Ovary (tissue), 9 donors: ENCODE results near the gene BATF. TPM values are rescaled to one million over a fixed set of nuclear protein-coding genes. Genes with fewer than 3 reads are reported as not detected.

Experiments
- DNase-seq, 5 donors: peaks; one replicate each; pipeline ENCODE4 v3.0.0-alpha.2; 2019 to 2020
- H3K27ac ChIP-seq, 2 donors: fragments of 200-600 bp; one replicate each; pipeline versions ENCODE4 v1.5.1 to v1.8.0; 2019 to 2022
- H3K27me3 ChIP-seq: fragments of 200-600 bp; one replicate; pipeline ENCODE4 v1.8.0; 2022
- H3K36me3 ChIP-seq: fragments of 200-600 bp; sonication (generic); one replicate; pipeline ENCODE4 v1.5.1; 2019
- H3K4me1 ChIP-seq: one replicate; pipeline ENCODE4 v1.8.1; 2013; ENCODE audit warnings: mild to moderate bottlenecking, moderate library complexity; ENCODE audit not compliant: insufficient read depth
- H3K4me3 ChIP-seq: fragments of 200-600 bp; sonication (generic); one replicate; pipeline ENCODE4 v1.5.1; 2017
- H3K9me3 ChIP-seq, 2 donors: fragments of 200-600 bp in 1 of 2; sonication (generic) in 1 of 2; one replicate each; pipeline versions ENCODE4 v1.5.1 to v1.8.1; 2013 to 2019; ENCODE audit warnings: mild to moderate bottlenecking in 1 of 2, moderate library complexity in 1 of 2
- EP300 ChIP-seq: sonication (generic); formaldehyde crosslinking; IDR thresholded peaks from one replicate; pipeline ENCODE4 v1.6.1; 2017; ENCODE audit warnings: antibody characterized with exemption
- POLR2A ChIP-seq: fragments of 450-650 bp; IDR thresholded peaks from one replicate; pipeline ENCODE4 v1.6.1; 2017; ENCODE audit warnings: antibody characterized with exemption, mild to moderate bottlenecking, moderate library complexity
- WGBS, 3 donors: extraction: QIAGEN DNeasy Blood & Tissue Kit in 1 of 3; methylation state at CpG; one replicate each; pipeline versions ENCODE4 v1.1.5 to v1.1.7; 2013 to 2017; 5-methylcytosine and 5-hydroxymethylcytosine counted together
- intact Hi-C, 4 donors: fragments of 100-400 bp; cut with DNase I; formaldehyde crosslinking; loops; one replicate each; pipeline versions ENCODE4 v1.11.0 to v1.15.1; 2022 to 2023
- polyA plus RNA-seq, 2 donors: library from polyadenylated mRNA; stranded (reverse); fragments of 200-250 nt in 1 of 2; fragments of 350-450 nt in 1 of 2; fragmentation: Illumina TruSeq in 1 of 2; extraction: RNeasy Lipid Tissue Mini Kit (QIAGEN cat#74804) in 1 of 2; gene quantifications; one replicate each; pipeline ENCODE4 v1.2.3, GENCODE V29; 2013 to 2014
- total RNA-seq, 7 donors: library from RNA; depleted of rRNA in 2 of 7; stranded (reverse); fragments of >200 nt in 2 of 7; fragmentation: NEBNext Ultra II Directional in 3 of 7; extraction: Animal tissue kit (Norgen Biotek cat#: 25700) in 3 of 7; gene quantifications; one replicate each; pipeline versions ENCODE4 v1.1.0 to v1.2.4, GENCODE V29; 2016 to 2023
- TF ChIP-seq, protein P1 (sequence below), 3 donors: fragments of 450-650 bp in 2 of 3; fragments of 200-600 bp in 1 of 3; IDR thresholded peaks; one replicate each; pipeline versions ENCODE4 v1.5.1 to v1.8.0; 2016 to 2022; ENCODE audit warnings: antibody characterized with exemption in 3 of 3, mild to moderate bottlenecking in 1 of 3
- donor health status: DM: no; HTN: no; CAD: no; lungs with moderate emphysema.
- donor health status: DM: no; HTN: no; CAD: no.
- donor health status: Bipolar disorder and iron deficiency.
- donor health status: DM: yes; HTN: yes; CAD: no.
- donor health status: DM: no; HTN: no; CAD: no.
- donor health status: DM: yes; HTN: yes; CAD: no.

BATF gene
- total and polyA plus RNA-seq, 9 donors = 0.45 to 1.7 (median 0.69) TPM

DNA sequence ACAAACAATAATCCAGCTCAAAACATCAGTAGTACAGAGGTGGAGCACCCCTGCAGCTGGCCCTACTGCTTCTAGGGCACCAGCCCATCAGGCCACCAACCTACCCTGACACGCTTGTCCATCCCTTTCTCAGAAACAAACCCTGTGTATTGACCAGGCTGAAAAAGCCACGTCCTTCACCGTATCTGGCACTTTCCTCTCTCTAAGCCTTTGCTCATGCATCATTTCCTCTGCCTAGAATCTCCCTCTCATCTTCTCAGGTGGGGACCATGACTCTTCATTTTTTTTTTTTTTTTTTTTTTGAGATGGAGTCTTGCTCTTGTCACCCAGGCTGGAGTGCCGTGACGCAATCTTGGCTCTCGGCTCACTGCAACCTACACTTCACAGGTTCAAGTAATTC, 30.9 kb downstream of the BATF start:
- Histone ChIP-seq H3K9me3 (no peaks in the 10 kb centered on the region), H3K36me3 (no peaks in the 10 kb centered on the region), H3K4me1 (no peaks in the 10 kb centered on the region), H3K27me3 (no peaks in the 10 kb centered on the region), H3K27ac (no peak overlapping the region), H3K4me3 (no peak overlapping the region)
- no peak for DNase-seq
- TF ChIP-seq, protein P1, sequence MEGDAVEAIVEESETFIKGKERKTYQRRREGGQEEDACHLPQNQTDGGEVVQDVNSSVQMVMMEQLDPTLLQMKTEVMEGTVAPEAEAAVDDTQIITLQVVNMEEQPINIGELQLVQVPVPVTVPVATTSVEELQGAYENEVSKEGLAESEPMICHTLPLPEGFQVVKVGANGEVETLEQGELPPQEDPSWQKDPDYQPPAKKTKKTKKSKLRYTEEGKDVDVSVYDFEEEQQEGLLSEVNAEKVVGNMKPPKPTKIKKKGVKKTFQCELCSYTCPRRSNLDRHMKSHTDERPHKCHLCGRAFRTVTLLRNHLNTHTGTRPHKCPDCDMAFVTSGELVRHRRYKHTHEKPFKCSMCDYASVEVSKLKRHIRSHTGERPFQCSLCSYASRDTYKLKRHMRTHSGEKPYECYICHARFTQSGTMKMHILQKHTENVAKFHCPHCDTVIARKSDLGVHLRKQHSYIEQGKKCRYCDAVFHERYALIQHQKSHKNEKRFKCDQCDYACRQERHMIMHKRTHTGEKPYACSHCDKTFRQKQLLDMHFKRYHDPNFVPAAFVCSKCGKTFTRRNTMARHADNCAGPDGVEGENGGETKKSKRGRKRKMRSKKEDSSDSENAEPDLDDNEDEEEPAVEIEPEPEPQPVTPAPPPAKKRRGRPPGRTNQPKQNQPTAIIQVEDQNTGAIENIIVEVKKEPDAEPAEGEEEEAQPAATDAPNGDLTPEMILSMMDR (IDR thresholded peaks at IDR 0.05) = no peak
- TF ChIP-seq EP300 (no peak), POLR2A (no peak)
- WGBS, 3 donors = 96% methylated on average over 6 of the region's 6 CpGs
- intact Hi-C loops = no loop called here

- intact Hi-C loops = no loop called here
- no peak for TF ChIP-seq EP300
- no peak for TF ChIP-seq POLR2A
- TF ChIP-seq, protein P1 (IDR thresholded peaks at IDR 0.05) = no peak
- H3K27me3 ChIP-seq = no peaks in the 10 kb centered on the region
- no peak for DNase-seq
- H3K4me3 ChIP-seq = no peak overlapping the region
- H3K27ac ChIP-seq = no peak overlapping the region
- no peaks in the 10 kb centered on the region for H3K36me3 ChIP-seq
- H3K4me1 ChIP-seq = no peaks in the 10 kb centered on the region
- WGBS, 3 donors = 67 to 72% (median 71%) methylated on average over 4 of the region's 4 CpGs
- no peaks in the 10 kb centered on the region for H3K9me3 ChIP-seq
Measured at GRCh38 chr14:75553761-75554364, 31.6 kb downstream of the BATF start.

- H3K27me3 ChIP-seq = no peaks in the 10 kb centered on the region
- intact Hi-C loops = no loop called here
- H3K4me3 ChIP-seq = no peak overlapping the region
- TF ChIP-seq, protein P1 (IDR thresholded peaks at IDR 0.05) = no peak
- TF ChIP-seq POLR2A = no peak
- no peak for TF ChIP-seq EP300
- H3K36me3 ChIP-seq = no peaks in the 10 kb centered on the region
- no peaks in the 10 kb centered on the region for H3K9me3 ChIP-seq
- DNase-seq = no peak
- no peak overlapping the region for H3K27ac ChIP-seq
- H3K4me1 ChIP-seq = no peaks in the 10 kb centered on the region
- 40 to 48% (median 42%) methylated on average over 2 of the region's 2 CpGs for WGBS, 3 donors
Measured at GRCh38 chr14:75554482-75554881, 32.2 kb downstream of the BATF start.

DNA sequence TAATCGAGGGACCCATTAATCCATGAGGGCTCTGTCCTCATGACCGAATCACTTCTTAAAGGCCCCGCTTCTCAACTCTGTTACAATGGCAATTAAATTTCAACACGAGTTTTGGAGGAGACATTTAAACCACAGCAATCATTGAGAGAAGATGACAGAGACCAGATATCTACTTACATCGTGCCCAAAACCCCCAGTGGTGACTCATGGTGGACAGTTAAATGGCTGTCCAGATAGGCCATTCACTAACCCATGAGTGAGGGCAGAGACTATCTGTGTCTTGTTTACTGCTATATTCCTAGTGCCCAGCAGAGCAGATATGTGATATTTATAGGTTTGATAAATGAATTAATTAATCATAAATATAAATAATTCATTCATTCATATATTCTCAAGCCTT, 36.2 kb downstream of the BATF start:
- Histone ChIP-seq H3K4me3 (no peak overlapping the region), H3K27ac (no peak overlapping the region), H3K36me3 (no peaks in the 10 kb centered on the region), H3K27me3 (no peaks in the 10 kb centered on the region), H3K9me3 (no peaks in the 10 kb centered on the region), H3K4me1 (no peaks in the 10 kb centered on the region)
- DNase-seq = no peak
- intact Hi-C loops = no loop called here
- TF ChIP-seq POLR2A = no peak
- TF ChIP-seq EP300 = no peak
- TF ChIP-seq, protein P1 (IDR thresholded peaks at IDR 0.05) = no peak
- 81 to 85% (median 84%) methylated on average over 5 of the region's 5 CpGs for WGBS, 3 donors
